Measurements from ENCODE around the gene BOC. TPM values are rescaled to one million over a fixed set of nuclear protein-coding genes. Genes with fewer than 3 reads are reported as not detected.

BOC gene
- total RNA-seq, 1 donor from 2014 or later, result not detected

- DNase-seq (ENCODE audit: low read depth in 2 of 2), result no peak
These were observed 26.0 kb upstream of the BOC start for GRCh38 chr3:113185194-113185835.

GRCh38 chr3:113186566-113186965 is 24.8 kb upstream of the BOC start:
- no peak for DNase-seq (ENCODE audit: low read depth in 2 of 2)

- DNase-seq (ENCODE audit: low read depth in 2 of 2), result no peak
These were observed 18.1 kb upstream of the BOC start for GRCh38 chr3:113193288-113193687.

GRCh38 chr3:113193719-113194118 is 17.6 kb upstream of the BOC start:
- DNase-seq (ENCODE audit: low read depth in 2 of 2), result no peak

GRCh38 chr3:113194823-113195401 is 16.4 kb upstream of the BOC start:
- DNase-seq (ENCODE audit: low read depth in 2 of 2), result no peak

GRCh38 chr3:113200351-113200750 is 11.0 kb upstream of the BOC start:
- no peak for DNase-seq (ENCODE audit: low read depth in 2 of 2)

- no peak for DNase-seq (ENCODE audit: low read depth in 2 of 2)
These were observed 10.4 kb upstream of the BOC start for GRCh38 chr3:113200946-113201345.

- no peak for DNase-seq (ENCODE audit: low read depth in 2 of 2)
These were observed 7.0 kb upstream of the BOC start for GRCh38 chr3:113204371-113204770.

GRCh38 chr3:113205481-113205880 is 5.9 kb upstream of the BOC start:
- DNase-seq (ENCODE audit: low read depth in 2 of 2), result no peak

GRCh38 chr3:113210604-113211329 is 590 bp upstream of the BOC start:
- no peak for DNase-seq (ENCODE audit: low read depth in 2 of 2)

- peak in 1 of 2 donors; percentile 18 for DNase-seq (ENCODE audit: low read depth in 2 of 2)
These were observed 940 bp downstream of the BOC start for GRCh38 chr3:113212150-113212843.

- DNase-seq (ENCODE audit: low read depth in 2 of 2), result no peak
These were observed 1.6 kb downstream of the BOC start for GRCh38 chr3:113212844-113213375.

- no peak for DNase-seq (ENCODE audit: low read depth in 2 of 2)
These were observed 2.7 kb downstream of the BOC start for GRCh38 chr3:113213896-113214587.

GRCh38 chr3:113214917-113215595 is 3.7 kb downstream of the BOC start:
- DNase-seq (ENCODE audit: low read depth in 2 of 2), result no peak

- DNase-seq (ENCODE audit: low read depth in 2 of 2), result no peak
These were observed 5.0 kb downstream of the BOC start for GRCh38 chr3:113216393-113216792.

- DNase-seq (ENCODE audit: low read depth in 2 of 2), result no peak
These were observed 6.8 kb downstream of the BOC start for GRCh38 chr3:113218011-113218680.

- DNase-seq (ENCODE audit: low read depth in 2 of 2), result no peak
These were observed 7.3 kb downstream of the BOC start for GRCh38 chr3:113218681-113219045.

GRCh38 chr3:113219605-113220300 is 8.4 kb downstream of the BOC start:
- DNase-seq (ENCODE audit: low read depth in 2 of 2), result no peak

GRCh38 chr3:113220721-113221120 is 9.4 kb downstream of the BOC start:
- no peak for DNase-seq (ENCODE audit: low read depth in 2 of 2)
